Endothelial cell of umbilical vein (primary cell): Measurements from ENCODE around the gene TLX3. TPM values are rescaled to one million over a fixed set of nuclear protein-coding genes. Genes with fewer than 3 reads are reported as not detected.

Experiments
- BruUV-seq: library from RNA; stranded (reverse); fragments of 400-500 nt; replicated peaks from 2 replicates; lab custom pipeline; 2021; lab: Mats Ljungman, UMichigan
- CTCF ChIA-PET: fragments of 300-600, 350-600 bp; sonication (Branson Sonifier 250); formaldehyde crosslinking; loops from one replicate; lab custom pipeline; 2021; ENCODE audit warnings: antibody characterized with exemption, inconsistent platforms; lab: Charles Lee
- POLR2A ChIA-PET: fragments of 300-600, 350-600 bp; sonication (Branson Sonifier 250); formaldehyde crosslinking; loops from one replicate; lab custom pipeline; 2021; ENCODE audit warnings: antibody characterized with exemption, inconsistent platforms; lab: Charles Lee
- DNase-seq: peaks from one replicate; pipeline ENCODE4 v3.0.0-alpha.2; 2011; ENCODE audit warnings: low read depth, low spot score
- FAIRE-seq: peaks from 2 replicates; lab custom pipeline; 2011; peaks lifted over from hg19 to GRCh38; lab: Jason Lieb, UNC
- H2AFZ ChIP-seq: 2 replicates; pipeline ENCODE4 v1.6.0; 2012; ENCODE audit warnings: low read depth, low read length, control low read depth, inconsistent platforms
- H3K27ac ChIP-seq: 2 replicates; pipeline ENCODE4 v1.5.1; 2011; ENCODE audit warnings: low read depth, mild to moderate bottlenecking, control low read depth, low read length, moderate library complexity; ENCODE audit not compliant: insufficient read depth
- H3K27me3 ChIP-seq, 2 experiments: 2 replicates each; pipeline versions ENCODE4 v1.6.0 to v1.6.1; 2011; ENCODE audit warnings: low read length in 2 of 2, mixed read lengths in 1 of 2; ENCODE audit not compliant: control insufficient read depth in 2 of 2, insufficient read depth in 2 of 2
- H3K36me3 ChIP-seq, 2 experiments: 2 replicates in 1 of 2; 3 replicates in 1 of 2; pipeline ENCODE4 v1.5.1; 2011; ENCODE audit warnings: low read length in 2 of 2, mild to moderate bottlenecking in 1 of 2, moderate library complexity in 1 of 2; ENCODE audit not compliant: control insufficient read depth in 2 of 2, insufficient read depth in 2 of 2; ENCODE audit errors: extremely low read depth in 1 of 2
- H3K4me1 ChIP-seq: 3 replicates; pipeline ENCODE4 v1.5.1; 2011; ENCODE audit warnings: mild to moderate bottlenecking, low read length; ENCODE audit not compliant: control insufficient read depth, insufficient read depth; ENCODE audit errors: extremely low read depth
- H3K4me2 ChIP-seq: 2 replicates; pipeline ENCODE4 v1.6.1; 2011; ENCODE audit warnings: low read length, control low read depth, mixed read lengths; ENCODE audit not compliant: insufficient read depth
- H3K4me3 ChIP-seq, 3 experiments: fragments of 200-600 bp in 1 of 3; sonication (generic), shearing (Covaris generic) in 1 of 3; replicated peaks in 1 of 3; 2 replicates each; pipeline ENCODE4 v1.5.1; 2011 to 2016; ENCODE audit warnings: control low read depth in 3 of 3, low read length in 3 of 3, mild to moderate bottlenecking in 2 of 3, inconsistent platforms in 1 of 3, low read depth in 1 of 3, moderate library complexity in 1 of 3; ENCODE audit not compliant: insufficient read depth in 1 of 3
- H3K79me2 ChIP-seq: 2 replicates; pipeline ENCODE4 v1.6.0; 2012; ENCODE audit warnings: low read length, inconsistent platforms; ENCODE audit not compliant: control insufficient read depth, insufficient read depth
- H3K9ac ChIP-seq: replicated peaks from 2 replicates; pipeline ENCODE3; 2011; ENCODE audit warnings: low read length, control low read depth; ENCODE audit not compliant: insufficient read depth; ENCODE audit errors: extremely low read depth
- H3K9me1 ChIP-seq: replicated peaks from 3 replicates; pipeline ENCODE4 v1.6.0; 2011; ENCODE audit warnings: mild to moderate bottlenecking, low read length; ENCODE audit not compliant: control insufficient read depth, insufficient read depth; ENCODE audit errors: extremely low read depth
- H3K9me3 ChIP-seq: replicated peaks from 2 replicates; pipeline ENCODE4 v1.5.1; 2012; ENCODE audit warnings: low read length, inconsistent platforms; ENCODE audit not compliant: control insufficient read depth, insufficient read depth
- H4K20me1 ChIP-seq: replicated peaks from 2 replicates; pipeline ENCODE3; 2011; ENCODE audit warnings: mild to moderate bottlenecking, low read length; ENCODE audit not compliant: control insufficient read depth, insufficient read depth; ENCODE audit errors: extremely low read depth
- EZH2 ChIP-seq: IDR thresholded peaks from 2 replicates; pipeline ENCODE4 v1.6.1; 2012; ENCODE audit warnings: borderline replicate concordance, low read depth, mild to moderate bottlenecking, moderate library complexity, low read length, inconsistent platforms; ENCODE audit not compliant: severe bottlenecking
- FOS ChIP-seq: IDR thresholded peaks from 2 replicates; pipeline ENCODE4 v1.6.1; 2011; ENCODE audit warnings: mild to moderate bottlenecking, low read length, moderate library complexity, borderline replicate concordance; ENCODE audit not compliant: insufficient read depth
- JUN ChIP-seq: IDR thresholded peaks from 2 replicates; pipeline ENCODE4 v1.6.1; 2011; ENCODE audit warnings: borderline replicate concordance, low read depth; ENCODE audit not compliant: insufficient read length, insufficient read depth
- MYC ChIP-seq: IDR thresholded peaks from one replicate; pipeline ENCODE4 v1.6.1; 2011; ENCODE audit warnings: mild to moderate bottlenecking, low read depth, low read length
- POLR2A ChIP-seq: IDR thresholded peaks from 2 replicates; pipeline ENCODE4 v1.6.1; 2012; ENCODE audit warnings: low read depth, mild to moderate bottlenecking, control low read depth, low read length
- POLR2AphosphoS5 ChIP-seq: IDR thresholded peaks from 2 replicates; pipeline ENCODE4 v1.6.1; 2012; ENCODE audit warnings: low read depth, mild to moderate bottlenecking, control low read depth, low read length, moderate library complexity; ENCODE audit not compliant: insufficient read depth
- dilution Hi-C: fragments of 300-500 bp; cut with MboI; formaldehyde crosslinking; loops from one replicate; pipeline ENCODE4 v1.15.0; 2019; ENCODE audit warnings: low sequenced_read_pairs; ENCODE audit not compliant: extremely low pct_ligation_motif_present
- intact Hi-C: fragments of 100-400 bp; cut with micrococcal nuclease; formaldehyde crosslinking; loops from one replicate; pipeline ENCODE4 v1.10.0; 2022
- polyA plus RNA-seq, 4 experiments: library from polyadenylated mRNA; depleted of rRNA in 3 of 4; stranded (reverse) in 3 of 4; unstranded in 1 of 4; fragments of >200 nt; gene quantifications; 2 replicates each; pipeline versions ENCODE4 v1.2.1 to v1.2.3, GENCODE V29; 2011 to 2012; ENCODE audit warnings: missing spikeins in 1 of 4
- total RNA-seq: library from RNA; stranded (reverse); gene quantifications from 2 replicates; pipeline ENCODE4 v1.2.3, GENCODE V29; 2021
- TF ChIP-seq, protein P1 (sequence below), 2 donors: IDR thresholded peaks; 1 replicate in 1 of 2; 2 replicates in 1 of 2; pipeline ENCODE4 v1.5.1; 2011; ENCODE audit warnings: low read length in 2 of 2, mild to moderate bottlenecking in 2 of 2, moderate library complexity in 2 of 2, control low read depth in 1 of 2, inconsistent platforms in 1 of 2, low read depth in 1 of 2; ENCODE audit not compliant: insufficient read depth in 1 of 2; ENCODE audit errors: extremely low read depth in 1 of 2
- TF ChIP-seq, protein P2 (sequence below): IDR thresholded peaks from 2 replicates; pipeline ENCODE4 v1.6.1; 2011; ENCODE audit not compliant: insufficient read depth, insufficient read length

Gene TLX3
- total and polyA plus RNA-seq, 2 donors (not counting 3 experiments of a cell fraction or from before 2014, with no cell fraction given), result not detected

DNA sequence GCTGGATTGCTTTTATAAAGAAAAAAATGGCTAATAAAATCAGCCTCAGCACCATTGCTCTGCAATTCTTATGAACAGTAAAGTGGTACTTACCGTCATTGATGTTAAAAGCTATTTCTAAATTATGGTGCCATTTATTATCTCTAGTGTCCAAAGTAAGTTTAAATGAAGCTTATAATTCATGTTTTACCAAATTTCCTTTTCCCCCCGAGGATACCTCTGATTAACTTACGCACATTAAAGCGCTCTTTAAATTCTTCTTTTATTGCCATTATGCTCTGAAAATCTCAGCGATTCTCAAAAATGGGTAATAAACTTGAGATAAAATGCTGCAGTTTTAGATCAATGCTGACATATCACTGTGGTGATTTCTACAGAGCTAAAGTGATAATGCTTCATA, 13.5 kb downstream of the TLX3 start:
- DNase-seq, result no peak
- no peaks in the 10 kb centered on the region for H3K79me2 ChIP-seq

DNA sequence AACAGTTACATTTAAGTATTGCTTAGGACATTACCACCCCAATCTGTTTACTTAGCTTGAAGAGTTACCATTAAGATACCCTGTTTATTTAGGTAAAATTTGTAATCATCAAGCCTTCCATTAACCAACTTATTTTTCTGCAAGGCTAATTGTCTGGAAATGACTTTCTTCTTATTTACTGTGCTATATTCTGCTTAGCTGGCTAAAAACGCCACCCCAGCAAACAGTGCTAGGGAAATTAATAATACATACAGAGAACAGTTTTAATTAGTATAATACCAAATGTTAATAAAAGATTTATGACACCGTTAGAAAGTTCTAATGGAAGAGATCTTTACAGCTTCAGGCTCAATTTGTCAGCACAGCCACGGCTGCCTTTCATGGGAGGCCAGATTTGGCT, 14.0 kb downstream of the TLX3 start:
- POLR2A ChIA-PET, result no interaction called here
- CTCF ChIA-PET, result interaction anchor here (0.9 to 2.4 kb wide), 2 partner anchors 19 to 116 kb away, joined by 3 to 6 read pairs; no protein-coding TSS in a partner anchor
- Histone ChIP-seq H4K20me1 (no peaks in the 10 kb centered on the region), H3K4me2 (no peak overlapping the region), H3K27ac (no peak overlapping the region), H3K4me1 (no peaks in the 10 kb centered on the region), H3K36me3 (no peaks in the 10 kb centered on the region), H2AFZ (no peak overlapping the region), H3K9me3 (no peaks in the 10 kb centered on the region), H3K4me3 (no peak overlapping the region), H3K79me2 (no peaks in the 10 kb centered on the region), H3K9ac (no peak overlapping the region), H3K27me3 (peaks cover 53 to 72% of the 10 kb centered on the region in 2 experiments), H3K9me1 (no peaks in the 10 kb centered on the region)
- TF ChIP-seq EZH2, result no peak
- no peak for TF ChIP-seq POLR2A
- no peak for TF ChIP-seq POLR2AphosphoS5
- TF ChIP-seq FOS, result no peak
- TF ChIP-seq JUN, result no peak
- TF ChIP-seq, protein P1, sequence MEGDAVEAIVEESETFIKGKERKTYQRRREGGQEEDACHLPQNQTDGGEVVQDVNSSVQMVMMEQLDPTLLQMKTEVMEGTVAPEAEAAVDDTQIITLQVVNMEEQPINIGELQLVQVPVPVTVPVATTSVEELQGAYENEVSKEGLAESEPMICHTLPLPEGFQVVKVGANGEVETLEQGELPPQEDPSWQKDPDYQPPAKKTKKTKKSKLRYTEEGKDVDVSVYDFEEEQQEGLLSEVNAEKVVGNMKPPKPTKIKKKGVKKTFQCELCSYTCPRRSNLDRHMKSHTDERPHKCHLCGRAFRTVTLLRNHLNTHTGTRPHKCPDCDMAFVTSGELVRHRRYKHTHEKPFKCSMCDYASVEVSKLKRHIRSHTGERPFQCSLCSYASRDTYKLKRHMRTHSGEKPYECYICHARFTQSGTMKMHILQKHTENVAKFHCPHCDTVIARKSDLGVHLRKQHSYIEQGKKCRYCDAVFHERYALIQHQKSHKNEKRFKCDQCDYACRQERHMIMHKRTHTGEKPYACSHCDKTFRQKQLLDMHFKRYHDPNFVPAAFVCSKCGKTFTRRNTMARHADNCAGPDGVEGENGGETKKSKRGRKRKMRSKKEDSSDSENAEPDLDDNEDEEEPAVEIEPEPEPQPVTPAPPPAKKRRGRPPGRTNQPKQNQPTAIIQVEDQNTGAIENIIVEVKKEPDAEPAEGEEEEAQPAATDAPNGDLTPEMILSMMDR (IDR thresholded peaks at IDR 0.05; ENCODE audit: extremely low read depth in 1 of 2, insufficient read depth in 1 of 2, low read depth in 1 of 2, low read length in 2 of 2), result no peak
- TF ChIP-seq MYC, result no peak
- TF ChIP-seq, protein P2, sequence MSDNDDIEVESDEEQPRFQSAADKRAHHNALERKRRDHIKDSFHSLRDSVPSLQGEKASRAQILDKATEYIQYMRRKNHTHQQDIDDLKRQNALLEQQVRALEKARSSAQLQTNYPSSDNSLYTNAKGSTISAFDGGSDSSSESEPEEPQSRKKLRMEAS, result no peak
- no peak for DNase-seq
- FAIRE-seq, result no peak
- BruUV-seq, result no TSS peak
- dilution Hi-C loops, result no loop called here
- intact Hi-C loops, result no loop called here

More for the DNA sequence above, 13.5 kb downstream of the TLX3 start:
- dilution Hi-C loops (no loop called here), intact Hi-C loops (no loop called here)
- Histone ChIP-seq H3K4me1 (no peaks in the 10 kb centered on the region), H3K9ac (no peak overlapping the region), H3K9me3 (no peaks in the 10 kb centered on the region), H3K4me3 (no peak overlapping the region), H3K9me1 (no peaks in the 10 kb centered on the region), H2AFZ (no peak overlapping the region), H3K4me2 (no peak overlapping the region), H3K36me3 (no peaks in the 10 kb centered on the region), H3K27me3 (peaks cover 56 to 74% of the 10 kb centered on the region in 2 experiments), H3K27ac (no peak overlapping the region), H4K20me1 (no peaks in the 10 kb centered on the region)
- no peak for FAIRE-seq
- no peak for TF ChIP-seq EZH2
- TF ChIP-seq, protein P1 (IDR thresholded peaks at IDR 0.05; ENCODE audit: extremely low read depth in 1 of 2, insufficient read depth in 1 of 2, low read depth in 1 of 2, low read length in 2 of 2), result no peak
- CTCF ChIA-PET, result interaction anchor here (0.9 to 2.4 kb wide), 2 partner anchors 20 to 115 kb away, joined by 3 to 6 read pairs; no protein-coding TSS in a partner anchor
- BruUV-seq, result no TSS peak
- POLR2A ChIA-PET, result no interaction called here
